ENCODE measurements around the gene ZFAND5.

The ZFAND5 gene, protein sequence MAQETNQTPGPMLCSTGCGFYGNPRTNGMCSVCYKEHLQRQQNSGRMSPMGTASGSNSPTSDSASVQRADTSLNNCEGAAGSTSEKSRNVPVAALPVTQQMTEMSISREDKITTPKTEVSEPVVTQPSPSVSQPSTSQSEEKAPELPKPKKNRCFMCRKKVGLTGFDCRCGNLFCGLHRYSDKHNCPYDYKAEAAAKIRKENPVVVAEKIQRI

DNA sequence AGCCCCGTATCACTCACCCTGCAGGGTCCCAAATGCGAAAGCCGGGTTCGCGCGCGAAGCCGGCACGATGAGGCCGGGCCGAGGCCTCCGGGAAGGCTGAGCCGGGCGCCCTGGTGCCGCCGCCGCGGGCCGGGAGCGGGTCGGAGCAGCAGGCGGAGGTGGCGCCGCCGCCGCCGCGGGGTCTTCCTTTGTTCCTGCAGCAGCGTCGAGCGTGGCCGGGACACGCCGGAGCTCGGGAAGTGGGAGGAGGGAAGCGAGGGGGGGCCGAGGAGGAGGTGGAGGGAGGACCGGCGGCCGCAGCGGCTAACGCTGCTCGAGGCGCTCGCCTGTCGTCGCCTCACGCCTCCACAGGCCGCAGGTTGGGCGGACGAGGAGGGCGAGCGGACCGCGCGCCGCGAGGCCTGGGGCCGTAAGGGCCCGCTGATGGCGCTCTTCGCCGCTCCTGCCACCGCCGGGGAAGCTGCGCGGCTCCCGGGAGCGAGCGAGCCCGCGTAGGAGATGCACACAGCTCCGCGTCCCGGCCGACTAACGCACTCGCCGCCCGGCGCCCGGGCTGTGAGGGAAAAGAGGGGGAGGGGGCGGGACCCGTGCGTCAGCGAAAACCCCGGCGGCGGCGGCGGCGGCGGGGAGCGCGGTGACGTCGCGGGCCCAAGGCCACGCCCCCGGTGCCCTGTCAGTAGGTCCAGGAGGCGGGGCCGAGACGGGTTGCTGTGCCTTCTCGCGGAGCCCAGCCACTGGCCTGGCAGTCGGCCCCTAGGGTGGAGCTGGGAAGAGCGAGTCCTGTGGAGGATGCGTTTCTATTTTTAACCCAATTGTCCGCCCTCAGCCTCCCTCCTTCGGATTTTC, at the start of gene ZFAND5:
ZFAND5 (minus strand) TSS at position 530 of the 846 bp plus-strand sequence. CDS start 4,430 bp downstream, outside the sequence.
- DNase-seq = peak; percentile 83

DNA sequence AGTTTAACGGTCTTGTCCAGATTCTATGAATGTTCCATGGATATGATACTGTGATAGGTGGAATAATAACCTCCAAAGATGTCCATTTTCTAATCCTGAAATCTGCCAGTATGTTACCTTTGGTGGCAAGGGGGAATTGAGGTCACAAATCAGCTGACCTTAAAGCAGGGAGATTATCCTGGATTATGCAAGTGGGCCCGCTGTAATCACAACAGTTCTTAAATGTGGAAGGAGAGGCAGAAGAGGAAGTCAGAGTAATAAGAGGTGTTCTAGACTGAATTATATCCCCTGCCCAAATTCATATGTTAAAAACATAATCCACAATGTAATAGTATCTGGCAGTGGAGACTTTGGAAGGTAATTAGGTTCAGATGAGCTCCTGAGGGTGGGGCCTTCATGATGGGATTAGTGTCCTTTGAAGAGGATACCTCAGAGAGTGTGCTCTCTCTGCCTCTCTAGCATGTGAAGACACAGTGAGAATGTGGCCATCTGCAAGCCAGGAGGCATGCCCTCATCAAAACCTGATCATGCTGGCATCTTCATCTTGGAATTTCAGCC, 47.6 kb upstream of the ZFAND5 start:
- DNase-seq = no peak

DNA sequence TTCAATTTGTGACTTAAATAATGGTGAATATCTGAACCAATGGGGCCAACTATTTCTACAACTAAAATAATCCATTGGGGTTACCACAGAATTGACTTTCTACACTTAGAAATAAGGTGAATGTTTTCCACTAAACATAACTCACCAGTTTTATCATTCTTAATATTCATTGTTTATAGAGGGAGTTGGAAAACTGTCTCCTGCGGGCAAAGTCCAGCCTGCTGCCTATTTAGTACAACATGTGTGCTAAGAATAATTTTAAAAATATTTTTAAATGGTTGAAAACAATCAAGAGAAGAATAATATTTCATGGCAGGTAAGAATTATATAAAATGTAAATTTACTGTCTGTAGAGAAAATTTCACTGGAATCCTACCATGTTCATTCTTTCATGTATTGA, 45.2 kb upstream of the ZFAND5 start:
- DNase-seq = no peak

DNA sequence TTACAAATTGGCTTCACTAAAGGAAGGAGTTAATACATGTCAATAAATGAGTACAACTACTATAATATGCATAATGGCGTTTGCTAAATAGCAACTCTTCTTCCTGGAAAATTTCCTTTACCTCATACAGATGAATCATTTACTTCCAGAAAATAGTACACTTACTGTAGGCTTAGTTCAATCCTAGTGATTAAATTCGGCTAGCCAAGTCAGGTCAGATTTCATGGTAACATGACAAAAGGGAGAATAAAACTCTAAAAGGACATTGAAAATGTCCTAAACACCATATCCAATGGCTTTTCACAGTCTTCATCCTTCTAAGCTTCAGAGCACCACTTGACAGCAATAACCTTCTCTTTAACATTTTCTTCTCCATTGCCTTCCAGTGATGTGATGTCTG, 42.1 kb upstream of the ZFAND5 start:
- no peak for DNase-seq

DNA sequence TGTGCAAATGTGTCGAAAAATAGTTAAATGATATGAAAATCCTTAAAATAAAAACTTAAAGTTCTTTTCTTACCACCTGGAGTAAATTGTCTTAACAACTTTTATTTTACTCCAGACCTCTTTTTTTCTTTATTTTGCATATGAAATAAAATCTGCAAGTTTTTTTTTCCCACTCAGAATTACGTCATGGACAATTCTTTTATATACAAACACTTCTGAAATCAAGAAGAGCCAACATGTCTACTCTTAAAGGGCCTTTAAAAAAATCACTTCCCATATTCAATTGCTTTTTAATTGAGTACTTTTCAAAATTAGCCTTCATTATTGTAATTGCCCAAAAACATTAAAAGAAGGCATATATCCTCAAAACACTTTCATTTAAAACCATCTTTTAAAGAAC, 37.7 kb upstream of the ZFAND5 start:
- no peak for DNase-seq

DNA sequence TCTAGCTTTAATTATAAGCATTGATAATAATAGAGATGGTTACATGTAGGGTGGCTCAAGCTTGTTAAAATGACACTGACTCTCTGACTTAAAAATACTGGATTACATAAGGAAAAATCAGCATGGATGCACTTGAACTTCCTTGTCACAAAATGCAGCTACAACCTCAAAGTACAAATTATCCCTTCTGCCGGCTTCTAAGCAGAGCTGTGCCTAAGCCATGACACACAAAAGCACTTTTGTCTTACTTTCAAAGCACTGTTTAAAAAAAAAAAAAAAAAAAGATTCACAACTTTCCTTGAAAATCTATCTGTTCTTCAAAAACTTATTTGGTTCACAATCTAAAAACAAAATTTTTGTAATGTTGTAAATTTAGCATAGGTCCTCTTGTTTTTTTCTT, 36.4 kb upstream of the ZFAND5 start:
- no peak for DNase-seq

DNA sequence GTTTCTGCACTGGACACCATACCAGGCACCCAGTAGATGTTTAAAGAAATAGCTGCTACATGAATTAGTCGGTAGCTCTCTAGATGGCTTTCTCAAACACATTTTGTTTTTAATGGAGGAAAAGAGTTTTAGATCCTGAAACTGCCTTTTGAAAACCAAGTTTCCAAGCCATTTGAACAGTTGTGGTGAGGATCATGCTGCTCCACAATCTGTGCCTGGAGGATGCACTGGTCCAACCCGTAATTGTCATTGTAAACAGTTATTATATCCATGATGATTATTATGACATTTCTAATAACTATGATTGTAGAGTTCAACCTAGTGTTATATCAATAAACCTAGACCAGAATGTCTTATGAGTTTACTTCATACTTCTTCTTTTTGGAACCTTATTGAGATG, 35.9 kb upstream of the ZFAND5 start:
- no peak for DNase-seq

DNA sequence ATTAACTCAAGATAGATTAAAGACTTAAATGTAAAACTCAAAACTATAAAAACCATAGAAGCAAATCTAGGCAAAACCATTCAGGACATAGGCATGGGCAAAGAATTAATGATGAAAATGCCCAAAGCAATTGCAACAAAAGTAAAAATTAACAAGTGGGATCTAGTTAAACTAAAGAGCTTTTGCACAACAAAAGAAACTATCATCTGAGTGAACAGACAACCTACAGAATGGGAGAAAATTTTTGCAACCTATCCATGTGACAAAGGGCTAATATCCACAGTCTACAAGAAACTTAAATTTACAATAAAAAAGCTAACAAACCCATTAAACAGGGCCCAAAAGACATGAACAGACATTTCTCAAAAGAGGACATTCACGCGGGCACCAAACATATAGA, 34.4 kb upstream of the ZFAND5 start:
- DNase-seq = no peak

DNA sequence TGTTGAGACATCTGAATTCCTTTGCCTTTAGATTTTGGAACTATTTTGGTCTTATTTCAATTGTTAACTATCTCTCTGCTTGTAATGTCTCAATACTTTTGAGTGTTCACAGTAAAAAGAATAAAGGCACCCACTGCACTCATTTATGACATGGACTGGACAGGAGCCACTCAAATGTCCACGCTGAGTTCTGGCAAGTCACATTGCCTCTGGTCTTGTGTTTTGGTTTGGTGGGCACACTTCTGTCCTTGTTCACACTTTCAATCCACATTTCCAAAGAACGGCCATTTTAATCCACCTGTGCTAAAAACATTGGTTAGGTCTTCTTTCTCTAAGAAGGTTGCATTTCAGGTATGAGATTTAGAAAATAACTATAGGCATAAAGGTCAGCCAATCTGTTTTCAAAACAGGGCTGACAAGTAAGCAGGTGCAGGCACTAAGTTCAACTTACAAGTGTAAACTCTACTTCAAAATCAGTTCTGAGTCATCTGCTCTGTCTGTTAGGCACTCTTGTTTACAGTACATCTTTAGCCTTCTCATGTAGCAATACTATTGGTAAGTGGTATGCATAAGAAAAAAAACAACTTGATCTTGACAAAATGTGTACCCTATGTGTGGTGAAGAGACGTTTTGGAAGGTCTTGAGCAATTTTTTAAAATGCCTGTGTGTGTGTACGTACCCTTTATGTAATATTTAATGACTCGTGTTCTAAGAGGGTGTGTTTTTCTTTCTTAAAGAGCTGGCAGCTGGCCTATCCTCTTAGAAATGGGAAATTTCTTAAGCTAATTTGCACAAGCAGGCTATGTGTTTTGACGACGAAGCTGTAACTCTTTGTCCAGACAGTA, 31.5 kb upstream of the ZFAND5 start:
- no peak for DNase-seq

DNA sequence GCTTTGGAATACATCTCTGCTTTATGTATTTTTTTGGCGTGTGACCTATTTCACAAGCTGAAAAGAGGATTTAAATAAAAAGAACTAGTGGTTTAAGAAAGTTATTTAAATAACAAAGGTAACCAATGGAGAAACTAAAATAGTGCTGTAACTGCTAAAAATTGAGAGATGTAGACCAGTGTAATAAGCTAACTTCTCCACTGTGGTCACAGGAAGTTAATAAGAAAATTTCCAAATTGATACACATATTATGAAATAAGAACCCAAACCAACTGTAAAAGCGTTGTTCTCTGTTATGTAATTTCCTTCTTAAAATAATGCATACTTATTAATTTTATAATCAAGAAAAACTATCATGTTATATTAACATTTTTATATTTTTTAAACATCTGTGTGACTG, 29.1 kb upstream of the ZFAND5 start:
- DNase-seq = no peak

DNA sequence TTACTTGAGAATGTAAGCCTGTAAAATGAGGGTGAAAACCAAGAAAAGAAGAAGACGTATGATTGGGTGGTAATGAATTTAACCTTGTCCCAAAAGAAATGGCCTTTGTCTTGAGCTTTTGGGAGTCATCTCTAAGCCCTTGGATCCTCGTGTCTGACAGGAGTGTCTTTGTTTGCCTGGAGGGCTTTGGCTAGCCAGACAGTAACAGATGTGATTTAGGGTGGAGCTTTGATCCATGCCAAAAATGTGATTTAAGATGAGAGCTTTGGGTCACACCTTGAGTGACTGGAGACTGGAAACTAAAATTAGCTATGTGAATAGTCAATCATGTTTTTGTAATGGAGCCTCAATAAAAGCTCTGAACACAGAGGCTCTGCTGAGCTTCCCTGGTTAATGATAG, 25.9 kb upstream of the ZFAND5 start:
- no peak for DNase-seq

DNA sequence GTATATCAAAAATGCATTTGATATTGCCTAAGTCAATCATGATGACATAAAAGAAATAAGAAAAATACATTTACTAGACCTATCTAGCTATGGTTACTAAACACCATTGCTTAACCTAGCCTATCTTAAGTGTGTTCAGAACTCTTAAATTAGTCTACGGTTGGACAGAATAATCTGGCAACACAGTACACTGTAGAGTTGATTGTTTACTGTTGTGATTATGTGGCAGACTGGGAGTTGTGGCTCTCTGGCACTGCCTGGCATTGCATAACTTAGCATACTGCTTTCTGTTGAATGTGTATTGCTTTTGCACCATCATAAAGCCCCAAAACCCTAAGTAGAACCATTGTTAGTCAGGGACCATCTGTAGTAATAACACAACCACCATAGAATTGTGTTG, 21.2 kb upstream of the ZFAND5 start:
- no peak for DNase-seq

DNA sequence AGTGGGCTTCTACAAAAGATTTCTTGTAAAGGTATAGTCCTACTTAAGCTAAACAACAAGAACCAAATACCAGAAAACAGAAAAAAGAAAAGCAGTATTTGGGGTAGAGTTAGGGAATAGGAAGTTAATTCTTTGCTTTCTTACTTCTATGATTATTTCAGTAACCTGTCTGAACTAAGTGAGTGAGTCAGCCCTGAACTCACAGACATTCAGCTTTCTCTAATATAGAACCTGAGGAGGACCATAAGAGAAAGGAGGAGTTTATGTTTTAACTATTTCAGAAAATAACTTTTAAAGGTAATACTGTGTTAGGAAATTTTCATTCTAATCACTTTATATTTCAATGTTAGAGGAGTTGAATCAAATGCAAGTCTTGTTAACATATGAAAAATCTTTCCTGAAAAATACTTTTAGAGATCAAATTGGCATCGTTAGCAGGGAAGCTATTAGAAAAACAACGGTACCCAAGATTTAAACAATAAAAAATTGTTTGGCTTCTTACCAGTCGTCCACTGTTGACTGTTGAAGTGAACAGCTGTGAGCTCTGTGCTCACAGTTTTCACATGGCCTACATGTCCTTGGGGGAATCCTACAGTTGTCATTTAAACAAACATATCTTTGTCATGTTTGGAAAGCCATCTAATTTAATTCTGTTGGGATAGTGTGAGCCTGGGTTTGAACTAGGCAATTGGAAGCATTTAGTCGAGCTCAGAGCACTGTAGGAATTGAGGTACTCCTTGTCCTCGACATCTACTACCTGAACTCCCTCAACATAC, 19.9 kb upstream of the ZFAND5 start:
- DNase-seq = no peak

DNA sequence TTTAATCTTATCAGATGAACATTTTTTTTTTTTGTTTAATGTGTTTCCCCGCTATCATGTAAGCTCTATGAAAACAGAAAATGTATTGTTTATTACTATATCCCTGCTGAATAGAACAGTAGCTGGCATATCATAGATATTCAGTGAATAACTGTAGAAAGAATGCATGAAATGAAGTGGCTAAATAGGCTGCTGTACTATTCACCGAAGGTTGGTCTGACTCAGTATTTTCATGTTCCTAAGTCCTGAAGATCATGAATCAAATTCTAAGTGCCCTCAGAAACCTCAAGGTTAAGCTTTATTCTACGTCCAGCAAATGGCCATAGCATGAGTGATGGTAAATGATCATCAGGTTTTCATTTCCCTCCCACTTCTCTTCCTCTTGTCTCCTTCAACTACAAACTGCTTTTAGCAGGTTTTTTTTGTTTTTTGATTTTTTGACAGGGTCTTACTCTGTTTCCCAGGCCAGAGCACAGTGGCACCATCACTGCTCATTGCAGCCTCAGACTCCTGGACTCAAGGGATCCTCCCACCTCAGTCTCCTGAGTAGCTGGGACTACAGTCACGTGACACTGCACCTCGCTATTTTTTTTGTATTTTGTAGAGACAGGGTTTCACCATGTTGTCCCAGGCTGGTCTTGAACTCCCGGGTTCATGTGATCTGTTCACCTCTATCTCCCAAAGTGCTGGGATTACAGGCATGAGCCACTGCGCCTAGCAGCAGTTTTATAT, 19.1 kb upstream of the ZFAND5 start:
- no peak for DNase-seq

DNA sequence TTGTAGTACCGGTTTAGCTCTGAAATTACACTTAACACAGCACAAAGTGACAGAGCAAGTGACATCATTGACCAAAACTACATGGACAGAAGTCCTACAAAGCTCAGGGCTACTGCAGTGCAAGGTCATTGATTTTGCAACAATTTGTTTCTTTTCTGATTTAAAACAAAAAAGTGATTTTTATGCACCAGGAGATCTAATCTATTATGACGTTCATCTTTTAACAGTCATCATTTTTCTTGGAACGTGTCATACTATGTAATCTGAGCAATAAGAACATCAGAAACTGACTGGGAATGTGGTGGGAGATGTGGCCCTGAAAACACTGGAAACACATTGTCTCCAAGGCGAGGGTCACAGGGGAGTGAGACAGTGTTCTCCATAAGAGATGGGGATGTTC, 17.4 kb upstream of the ZFAND5 start:
- DNase-seq = no peak

DNA sequence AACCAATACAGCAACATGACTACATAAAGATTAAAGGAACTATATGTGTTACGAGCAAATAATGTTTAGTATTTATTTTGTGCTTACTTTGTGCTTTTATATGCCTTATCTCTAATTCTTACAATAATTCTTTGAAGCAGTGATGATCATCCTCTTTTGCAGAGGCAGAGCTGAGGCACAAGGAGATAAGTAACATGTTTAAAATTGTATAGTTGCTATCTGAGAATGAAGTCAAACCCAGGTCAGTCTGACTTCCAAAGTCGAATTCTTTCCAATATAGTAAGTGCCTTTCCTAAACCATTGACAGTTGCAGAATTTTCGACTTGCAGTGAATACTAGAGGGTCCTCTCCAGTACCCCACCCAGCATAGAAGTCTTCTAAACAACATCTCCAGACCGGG, 12.0 kb upstream of the ZFAND5 start:
- no peak for DNase-seq

DNA sequence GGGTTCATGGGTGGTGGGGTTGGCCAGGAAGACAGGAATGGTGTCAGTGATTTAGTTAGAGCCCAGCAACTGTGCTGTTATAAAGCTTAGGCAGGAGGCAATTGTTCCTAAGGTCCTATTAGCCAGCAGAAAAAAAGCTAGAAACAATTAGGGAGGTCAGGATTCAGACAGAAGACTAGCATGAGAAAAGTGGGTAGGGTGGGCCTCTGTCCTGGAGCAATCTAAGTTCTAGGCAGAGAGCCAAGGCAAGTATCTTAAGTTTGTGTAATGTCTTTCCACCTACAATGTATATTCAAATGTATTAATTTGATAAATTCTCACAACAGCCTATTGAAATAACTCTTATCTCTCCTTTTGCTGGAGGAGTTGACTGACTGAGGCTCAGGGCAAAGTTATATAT, 6.1 kb upstream of the ZFAND5 start:
- DNase-seq = no peak

DNA sequence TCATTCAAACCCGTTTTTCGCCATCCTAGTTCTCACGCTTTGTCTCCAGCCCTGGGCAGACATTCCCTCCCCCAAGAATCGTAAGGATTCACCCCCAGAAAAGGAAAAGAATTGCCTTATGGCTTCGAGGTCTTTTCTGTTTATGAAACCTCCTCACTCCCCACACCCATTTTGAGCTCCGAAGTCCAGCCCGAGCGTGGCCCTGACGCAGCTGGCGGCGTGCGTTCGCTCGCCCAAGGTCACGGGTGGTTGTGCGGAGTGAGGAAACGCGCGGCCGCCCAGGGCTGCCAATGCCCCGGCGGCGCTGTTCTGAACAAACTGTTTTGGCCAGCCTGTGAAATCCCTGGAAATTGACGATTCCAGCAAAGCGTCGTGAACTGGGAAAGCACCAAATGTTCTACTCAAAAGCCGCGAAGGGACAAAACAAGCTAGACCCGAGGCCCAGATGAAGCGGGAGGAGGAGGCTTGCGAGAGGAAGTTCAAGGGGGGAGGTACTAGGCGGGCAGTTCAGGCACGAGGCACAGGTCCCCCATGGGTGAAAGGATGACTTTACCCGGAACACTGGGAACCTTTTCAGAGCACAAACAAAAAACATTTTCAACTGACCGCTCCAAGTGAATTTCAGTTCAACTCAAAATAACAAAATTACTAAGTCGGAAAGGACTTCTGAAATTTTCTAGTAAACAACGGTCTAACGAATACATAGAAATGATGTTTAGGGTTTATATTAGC, 683 bp upstream of the ZFAND5 start:
- peak; percentile 42 for DNase-seq

DNA sequence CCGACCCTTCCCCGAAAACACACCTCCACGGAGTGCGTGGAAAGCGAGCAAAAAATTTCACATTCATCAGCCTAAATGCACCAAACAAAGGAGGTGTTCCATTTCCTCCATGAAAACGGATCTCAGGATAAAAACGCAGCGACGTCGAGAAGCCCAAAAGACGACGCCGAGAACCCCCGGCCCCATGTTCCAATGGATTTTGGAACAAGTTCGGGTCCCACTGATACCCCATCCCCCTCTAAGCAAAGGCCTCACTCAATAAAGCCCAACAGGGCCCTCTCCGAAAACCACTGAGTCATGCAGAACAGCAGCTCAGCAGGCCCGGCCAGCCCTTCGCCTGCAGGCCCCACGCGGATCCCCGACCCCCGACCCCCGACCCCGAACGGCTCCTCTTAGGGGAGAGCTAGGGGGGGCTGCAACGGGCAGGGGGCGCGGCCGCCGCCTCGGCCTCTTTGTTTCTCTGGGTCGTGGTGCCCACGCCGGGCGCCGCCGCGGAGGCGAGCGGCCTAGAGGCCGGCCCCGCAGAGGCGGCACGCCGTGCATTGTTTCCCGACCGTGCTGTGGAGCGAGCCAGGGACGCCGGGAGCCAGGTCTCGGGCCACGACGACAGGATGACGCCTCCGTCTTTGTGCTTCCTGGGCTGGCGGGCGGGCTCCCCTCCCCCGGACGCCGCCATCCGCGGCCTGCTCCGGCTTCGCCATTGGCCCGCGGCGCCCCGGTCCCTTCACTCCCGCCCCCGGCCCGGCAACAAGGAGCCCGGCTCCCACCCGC, 915 bp downstream of the ZFAND5 start:
- DNase-seq = peak; percentile 65

DNA sequence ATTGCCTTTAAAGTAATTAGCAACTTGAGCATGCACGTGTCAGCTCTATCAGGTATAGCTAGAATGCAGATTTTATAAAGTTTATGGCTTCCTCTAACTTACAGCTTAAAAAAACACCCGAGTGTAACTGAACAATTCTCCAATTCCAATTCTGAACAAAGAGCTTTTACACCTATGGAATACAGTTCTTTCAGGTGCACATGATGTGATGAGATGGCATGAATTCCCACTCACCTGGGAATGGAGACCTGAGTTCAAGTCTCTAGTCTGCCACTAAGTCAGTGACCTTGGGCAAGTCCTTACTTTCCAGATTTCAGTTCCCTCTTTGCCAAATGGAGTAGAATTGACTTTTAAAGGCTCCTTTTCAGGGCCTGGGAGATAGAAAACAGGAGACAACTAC, 1.8 kb downstream of the ZFAND5 start:
- DNase-seq = no peak

All from activated effector memory CD4-positive, alpha-beta T cell treated with Interleukin-2 at 50 U/mL for 16 hours (primary cell).